Measurements from ENCODE around the gene IFT122.

IFT122 gene

DNA sequence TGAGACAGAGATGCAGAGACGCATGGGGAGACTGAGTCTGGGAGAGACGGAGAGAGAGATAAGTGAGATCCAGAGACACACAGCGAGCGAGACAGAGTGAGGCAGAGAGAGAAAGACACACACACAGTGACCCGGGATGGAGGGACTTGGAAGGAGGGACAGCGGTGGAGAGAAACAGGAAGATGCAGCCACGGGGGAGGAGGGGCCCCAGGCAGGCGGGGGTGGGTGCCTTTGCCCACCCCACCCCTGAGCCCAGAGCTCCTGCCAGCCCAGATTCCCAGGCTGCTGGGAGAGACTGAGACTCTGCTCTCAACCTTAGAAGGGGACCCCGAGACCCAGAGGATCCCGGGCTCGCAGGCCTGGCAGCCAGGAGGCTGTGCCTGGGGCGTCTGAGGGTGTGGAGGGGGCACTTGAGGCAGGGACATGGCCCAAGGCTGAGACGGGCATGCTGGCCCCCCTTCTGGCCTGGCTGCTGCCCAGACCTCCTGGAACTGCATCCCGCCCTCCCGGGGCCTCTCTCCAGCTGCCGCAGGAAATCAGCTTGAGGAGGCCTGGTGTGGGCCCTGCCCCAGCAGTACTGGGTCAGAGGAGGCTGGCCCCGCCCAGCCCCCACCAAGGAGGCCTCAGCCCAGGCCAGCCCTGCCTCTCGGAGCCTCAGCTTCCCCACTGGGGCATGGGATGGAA, 121.0 kb downstream of the IFT122 start:
- DNase-seq (ENCODE audit: extremely low spot score), result no peak
- ChIA-PET CTCF (no interaction called here), POLR2A (no interaction called here)
- no peak for TF ChIP-seq LEF1 (IDR thresholded peaks at IDR 0.05; ENCODE audit: borderline replicate concordance)
- no peak for TF ChIP-seq ELF4 (IDR thresholded peaks at IDR 0.05)
- TF ChIP-seq FOXK2 (IDR thresholded peaks at IDR 0.05), result no peak
- TF ChIP-seq ARNT (IDR thresholded peaks at IDR 0.05), result no peak
- no peak for TF ChIP-seq FOXM1 (IDR thresholded peaks at IDR 0.05; ENCODE audit: borderline replicate concordance)
- no peak for TF ChIP-seq SP1 (IDR thresholded peaks at IDR 0.05)
- TF ChIP-seq CTBP1 (IDR thresholded peaks at IDR 0.05; ENCODE audit: borderline replicate concordance), result no peak
- TF ChIP-seq ZNF384 (IDR thresholded peaks at IDR 0.05), result no peak
- no peak for TF ChIP-seq L3MBTL2 (conservative IDR thresholded peaks at IDR 0.05)
- no peak for TF ChIP-seq HDGF (IDR thresholded peaks at IDR 0.05; ENCODE audit: borderline replicate concordance)

- TF ChIP-seq HDGF (IDR thresholded peaks at IDR 0.05; ENCODE audit: borderline replicate concordance), result no peak
- TF ChIP-seq FOXK2 (IDR thresholded peaks at IDR 0.05), result no peak
- TF ChIP-seq ZNF384 (IDR thresholded peaks at IDR 0.05), result no peak
- TF ChIP-seq ARNT (IDR thresholded peaks at IDR 0.05), result no peak
- TF ChIP-seq NFRKB (IDR thresholded peaks at IDR 0.05), result no peak
- TF ChIP-seq FOXA1 (IDR thresholded peaks at IDR 0.05), result no peak
- no peak for TF ChIP-seq ELF4 (IDR thresholded peaks at IDR 0.05)
- TF ChIP-seq SP1 (IDR thresholded peaks at IDR 0.05), result no peak
- TF ChIP-seq BHLHE40 (IDR thresholded peaks at IDR 0.05; ENCODE audit: borderline replicate concordance), result no peak
- POLR2A ChIA-PET, result no interaction called here
- CTCF ChIA-PET, result no interaction called here
- DNase-seq (ENCODE audit: extremely low spot score), result no peak
Measured at GRCh38 chr3:129561619-129562248, 121.7 kb downstream of the IFT122 start.

- POLR2A ChIA-PET, result no interaction called here
- DNase-seq (ENCODE audit: extremely low spot score), result no peak
- TF ChIP-seq LEF1 (IDR thresholded peaks at IDR 0.05; ENCODE audit: borderline replicate concordance) (no peak), L3MBTL2 (conservative IDR thresholded peaks at IDR 0.05) (no peak), ZNF384 (IDR thresholded peaks at IDR 0.05) (no peak), BHLHE40 (IDR thresholded peaks at IDR 0.05; ENCODE audit: borderline replicate concordance) (no peak), SUZ12 (IDR thresholded peaks at IDR 0.05) (no peak), CTBP1 (IDR thresholded peaks at IDR 0.05; ENCODE audit: borderline replicate concordance) (no peak), ARNT (IDR thresholded peaks at IDR 0.05) (no peak), ELF4 (IDR thresholded peaks at IDR 0.05) (no peak), SP1 (IDR thresholded peaks at IDR 0.05) (no peak), NFRKB (IDR thresholded peaks at IDR 0.05) (no peak), HDGF (IDR thresholded peaks at IDR 0.05; ENCODE audit: borderline replicate concordance) (no peak), FOXM1 (IDR thresholded peaks at IDR 0.05; ENCODE audit: borderline replicate concordance) (no peak), TARDBP (IDR thresholded peaks at IDR 0.05) (no peak), FOXA1 (IDR thresholded peaks at IDR 0.05) (no peak), FOXK2 (IDR thresholded peaks at IDR 0.05) (no peak)
- TF ChIP-seq, protein P1, sequence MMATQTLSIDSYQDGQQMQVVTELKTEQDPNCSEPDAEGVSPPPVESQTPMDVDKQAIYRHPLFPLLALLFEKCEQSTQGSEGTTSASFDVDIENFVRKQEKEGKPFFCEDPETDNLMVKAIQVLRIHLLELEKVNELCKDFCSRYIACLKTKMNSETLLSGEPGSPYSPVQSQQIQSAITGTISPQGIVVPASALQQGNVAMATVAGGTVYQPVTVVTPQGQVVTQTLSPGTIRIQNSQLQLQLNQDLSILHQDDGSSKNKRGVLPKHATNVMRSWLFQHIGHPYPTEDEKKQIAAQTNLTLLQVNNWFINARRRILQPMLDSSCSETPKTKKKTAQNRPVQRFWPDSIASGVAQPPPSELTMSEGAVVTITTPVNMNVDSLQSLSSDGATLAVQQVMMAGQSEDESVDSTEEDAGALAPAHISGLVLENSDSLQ (IDR thresholded peaks at IDR 0.05), result no peak
- CTCF ChIA-PET, result no interaction called here
Measured at GRCh38 chr3:129562803-129563202, 122.8 kb downstream of the IFT122 start.

DNA sequence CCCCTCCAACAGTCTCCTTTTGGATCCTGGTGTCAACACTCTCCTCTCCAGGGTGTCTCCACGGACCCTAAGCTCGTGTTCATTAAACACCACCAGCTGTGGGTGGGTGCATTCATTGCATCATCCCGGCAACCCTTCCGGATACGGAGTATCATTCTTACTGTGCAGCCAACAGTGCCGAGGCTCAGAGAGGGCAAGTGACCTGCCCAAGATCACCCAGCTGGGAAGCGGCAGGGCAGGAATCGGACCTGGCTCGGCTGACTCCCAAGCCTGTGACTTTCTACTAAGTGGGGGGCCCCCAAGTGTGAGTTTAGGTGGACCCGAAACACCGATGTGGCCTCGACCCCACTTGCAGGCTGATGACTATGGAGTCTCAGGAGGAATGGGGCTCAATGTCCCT, 123.3 kb downstream of the IFT122 start:
- CTCF ChIA-PET, result no interaction called here
- no peak for TF ChIP-seq BHLHE40 (IDR thresholded peaks at IDR 0.05; ENCODE audit: borderline replicate concordance)
- no peak for TF ChIP-seq HDGF (IDR thresholded peaks at IDR 0.05; ENCODE audit: borderline replicate concordance)
- no peak for TF ChIP-seq CTBP1 (IDR thresholded peaks at IDR 0.05; ENCODE audit: borderline replicate concordance)
- no peak for TF ChIP-seq SUZ12 (IDR thresholded peaks at IDR 0.05)
- no peak for TF ChIP-seq NFRKB (IDR thresholded peaks at IDR 0.05)
- DNase-seq (ENCODE audit: extremely low spot score), result no peak
- POLR2A ChIA-PET, result no interaction called here

DNA sequence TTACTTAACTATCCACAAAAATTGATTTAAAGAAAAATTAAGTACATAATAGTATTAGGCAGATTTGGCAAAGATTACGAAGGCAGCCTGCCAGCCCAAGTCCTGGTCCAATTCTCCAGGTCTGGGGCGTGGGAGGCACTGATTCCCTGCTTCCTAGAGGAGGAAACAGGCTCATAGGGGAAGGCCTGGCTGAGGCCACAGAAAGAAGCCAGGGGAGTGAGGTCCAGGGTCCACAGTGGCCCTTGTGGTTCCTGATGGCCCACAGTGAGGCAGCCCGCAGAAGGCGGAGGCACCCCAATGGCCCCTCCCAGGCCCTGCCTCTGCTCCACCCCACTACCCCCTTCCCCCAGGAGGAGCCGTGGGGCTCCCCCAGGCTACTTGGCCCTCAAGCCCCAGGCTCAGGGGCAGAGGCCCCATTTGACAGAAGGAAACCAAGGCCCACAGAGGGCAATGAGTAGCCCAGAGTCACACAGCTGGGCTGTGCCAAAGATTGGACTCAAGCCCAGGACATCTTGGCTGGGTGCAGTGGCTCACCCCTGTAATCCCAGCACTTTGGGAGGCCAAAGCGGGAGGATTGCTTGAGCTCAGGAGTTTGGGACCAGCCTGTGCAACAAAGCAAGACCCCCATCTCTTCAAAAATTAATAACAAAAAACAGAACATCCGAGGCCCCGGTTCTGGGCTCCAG, 124.0 kb downstream of the IFT122 start:
- ChIA-PET CTCF (no interaction called here), POLR2A (no interaction called here)
- TF ChIP-seq FOXM1 (IDR thresholded peaks at IDR 0.05; ENCODE audit: borderline replicate concordance), result no peak
- no peak for TF ChIP-seq BHLHE40 (IDR thresholded peaks at IDR 0.05; ENCODE audit: borderline replicate concordance)
- DNase-seq (ENCODE audit: extremely low spot score), result no peak

- no peak for TF ChIP-seq FOXM1 (IDR thresholded peaks at IDR 0.05; ENCODE audit: borderline replicate concordance)
- TF ChIP-seq SUZ12 (IDR thresholded peaks at IDR 0.05), result no peak
- TF ChIP-seq TARDBP (IDR thresholded peaks at IDR 0.05), result no peak
- no peak for TF ChIP-seq ELF4 (IDR thresholded peaks at IDR 0.05)
- no peak for TF ChIP-seq HDGF (IDR thresholded peaks at IDR 0.05; ENCODE audit: borderline replicate concordance)
- TF ChIP-seq, protein P1 (IDR thresholded peaks at IDR 0.05), result no peak
- TF ChIP-seq CTBP1 (IDR thresholded peaks at IDR 0.05; ENCODE audit: borderline replicate concordance), result no peak
- no peak for TF ChIP-seq LEF1 (IDR thresholded peaks at IDR 0.05; ENCODE audit: borderline replicate concordance)
- no peak for TF ChIP-seq SP1 (IDR thresholded peaks at IDR 0.05)
- TF ChIP-seq ZNF384 (IDR thresholded peaks at IDR 0.05), result no peak
- no peak for TF ChIP-seq BHLHE40 (IDR thresholded peaks at IDR 0.05; ENCODE audit: borderline replicate concordance)
- TF ChIP-seq L3MBTL2 (conservative IDR thresholded peaks at IDR 0.05), result no peak
- TF ChIP-seq NFRKB (IDR thresholded peaks at IDR 0.05), result no peak
- no peak for TF ChIP-seq ARNT (IDR thresholded peaks at IDR 0.05)
- no peak for TF ChIP-seq FOXA1 (IDR thresholded peaks at IDR 0.05)
- ChIA-PET POLR2A (interaction anchor here (1.5 kb wide), 1 partner anchor 249 kb away, joined by 5 read pairs; a partner anchor contains a TSS), CTCF (no interaction called here)
- no peak for DNase-seq (ENCODE audit: extremely low spot score)
Measured at GRCh38 chr3:129564981-129565644, 125.1 kb downstream of the IFT122 start.

Data from HEK293T (cell line).